ENCODE measurements around the gene AVL9.

GRCh38 chr7:32481176-32481575, 14.1 kb upstream of the AVL9 start:
- no peak for TF ChIP-seq CTCF (IDR thresholded peaks at IDR 0.05)
- no peak for TF ChIP-seq EZH2 (IDR thresholded peaks at IDR 0.05; ENCODE audit: borderline replicate concordance, insufficient read depth, low read depth, low read length, poor library complexity, severe bottlenecking)
